ENCODE data around the gene SLC22A1. TPM values are rescaled to one million over a fixed set of nuclear protein-coding genes. Genes with fewer than 3 reads are reported as not detected.
A peak's percentile ranks its signal among the peaks of the same experiment; 100 is the strongest.

Gene SLC22A1
- total and polyA plus RNA-seq, 2 of the 13 experiments (the other 11 are each of a cell fraction or from before 2014, with no cell fraction given): 0.80 to 0.87 TPM

GRCh38 chr6:160138839-160139419, 17.3 kb downstream of the SLC22A1 start:
- H3K79me2 ChIP-seq (ENCODE audit: insufficient read depth, low read length): no peaks in the 10 kb centered on the region
- no peak overlapping the region for H3K9ac ChIP-seq (ENCODE audit: insufficient read depth, low read depth, low read length)
- H3K27me3 ChIP-seq (ENCODE audit: control insufficient read depth in 1 of 2, insufficient read depth in 2 of 2, low read length in 2 of 2): no peaks in the 10 kb centered on the region
- no peaks in the 10 kb centered on the region for H4K20me1 ChIP-seq (ENCODE audit: insufficient read depth, low read length)
- POLR2A ChIA-PET: interaction anchor here (0.6 to 1.5 kb wide), 2 partner anchors 14 to 317 kb away, joined by 3 to 4 read pairs; no protein-coding TSS in a partner anchor
- CTCF ChIA-PET (ENCODE audit: low intra/inter-chr PET ratio, low total read pairs): interaction anchor here (0.9 to 2.6 kb wide), 5 partner anchors 21 to 395 kb away, joined by 3 to 23 read pairs (median 4); no protein-coding TSS in a partner anchor
- WGBS (ENCODE audit: low lambda C conversion rate): 85% methylated on average over 13 of the region's 13 CpGs
- no peak overlapping the region for H3K4me3 ChIP-seq (replicated peaks in 1 of 3; ENCODE audit: insufficient read depth in 1 of 3, low read depth in 2 of 3, low read length in 3 of 3)
- DNase-seq (ENCODE audit: low spot score): no peak
- no peak for FAIRE-seq
- H3K9me3 ChIP-seq (ENCODE audit: low read length): no peaks in the 10 kb centered on the region
- H3K36me3 ChIP-seq (replicated peaks in 1 of 2; ENCODE audit: control insufficient read depth in 1 of 2, insufficient read depth in 2 of 2, low read length in 2 of 2): no peaks in the 10 kb centered on the region
- intact Hi-C loops (cut with micrococcal nuclease; ENCODE audit: unreplicated experiment): loop anchor here (1.0 to 10.0 kb wide), 6 partner anchors 116 to 395 kb away; partner anchors contain the start of genes SLC22A2 and SLC22A3
- BruUV-seq (replicated peaks): no TSS peak
- no peak overlapping the region for H3K4me2 ChIP-seq (ENCODE audit: low read depth, low read length)
- no peak overlapping the region for H3K27ac ChIP-seq (ENCODE audit: extremely low read length, insufficient read depth, low read length)
- no peak for ATAC-seq
- no peak overlapping the region for H2AFZ ChIP-seq (ENCODE audit: low read length)
- peaks cover 66% of the 10 kb centered on the region for H3K4me1 ChIP-seq (ENCODE audit: insufficient read depth, low read length)
- in situ Hi-C loops (cut with HindIII; ENCODE audit: extremely low pct_ligation_motif_present, low pct_unique_long_range_greater_than_20kb): no loop called here
- no peak for TF ChIP-seq HNRNPL (IDR thresholded peaks at IDR 0.05; ENCODE audit: low read depth, low read length)
- TF ChIP-seq ZMYM3 (CRISPR knock-in tag; IDR thresholded peaks at IDR 0.05): no peak; the same call in 1 of the 2 replicates
- no peak for TF ChIP-seq SMARCC2 (IDR thresholded peaks at IDR 0.05)
- no peak for TF ChIP-seq ZNF609 (CRISPR knock-in tag; IDR thresholded peaks at IDR 0.05; ENCODE audit: borderline replicate concordance)
- TF ChIP-seq ADNP (CRISPR knock-in tag; IDR thresholded peaks at IDR 0.05): 0 out of 2 replicates have a peak, but pooled peaks have one; percentile 10
- peak; percentile 92 for TF ChIP-seq ZNF768 (CRISPR knock-in tag; IDR thresholded peaks at IDR 0.05)
- peak; percentile 32 for TF ChIP-seq STAG1 (CRISPR knock-in tag; IDR thresholded peaks at IDR 0.05)
- no peak for TF ChIP-seq ZNF720 (CRISPR knock-in tag; IDR thresholded peaks at IDR 0.05)
- 0 out of 2 replicates have a peak, but pooled peaks have one; percentile 11 for TF ChIP-seq ZNF572 (CRISPR knock-in tag; IDR thresholded peaks at IDR 0.05)
- TF ChIP-seq NONO (IDR thresholded peaks at IDR 0.05): no peak
- TF ChIP-seq NONO (CRISPR knock-in tag; conservative IDR thresholded peaks at IDR 0.05): 0 out of 2 replicates have a peak, but pooled peaks have one; percentile 27
- TF ChIP-seq BORCS8-MEF2B (CRISPR knock-in tag; IDR thresholded peaks at IDR 0.05): no peak
- 0 out of 2 replicates have a peak, but pooled peaks have one; percentile 10 for TF ChIP-seq SALL1 (CRISPR knock-in tag; IDR thresholded peaks at IDR 0.05)
- TF ChIP-seq RAD51 (IDR thresholded peaks at IDR 0.05; ENCODE audit: borderline replicate concordance): no peak
- TF ChIP-seq CTCF (CRISPR knock-in tag; IDR thresholded peaks at IDR 0.05): peak; percentile 38; the same call in 1 of the 2 replicates
- peak; percentile 93; the same call in 1 of the 2 replicates for TF ChIP-seq FOXO4 (CRISPR knock-in tag; conservative IDR thresholded peaks at IDR 0.05)
- 0 out of 2 replicates have a peak, but pooled peaks have one; percentile 11 for TF ChIP-seq ZNF598 (CRISPR knock-in tag; IDR thresholded peaks at IDR 0.05; ENCODE audit: borderline replicate concordance)

Measured in HepG2 (cell line).